Fibroblast of skin of back (primary cell): Measurements from ENCODE around the gene SIX4.

ENCODE experiments used
- DNase-seq: peaks from one replicate; pipeline ENCODE4 v3.0.0-alpha.2; 2013

Gene SIX4

GRCh38 chr14:60721326-60722106 lies 2.6 kb downstream of the SIX4 start:
- peak; percentile 69 for DNase-seq

GRCh38 chr14:60720962-60721325 lies 3.2 kb downstream of the SIX4 start:
- DNase-seq: peak; percentile 2

- peak; percentile 12 for DNase-seq
Measured at GRCh38 chr14:60720391-60720790, 3.8 kb downstream of the SIX4 start.

- no peak for DNase-seq
Measured at GRCh38 chr14:60713513-60713912, 10.6 kb downstream of the SIX4 start.

- DNase-seq: no peak
Measured at GRCh38 chr14:60710494-60710893, 13.7 kb downstream of the SIX4 start.

GRCh38 chr14:60707858-60708257 lies 16.3 kb downstream of the SIX4 start:
- DNase-seq: no peak

GRCh38 chr14:60705100-60705499 lies 19.1 kb downstream of the SIX4 start:
- DNase-seq: no peak

GRCh38 chr14:60700598-60700997 lies 23.6 kb downstream of the SIX4 start:
- DNase-seq: no peak

- DNase-seq: no peak
Measured at GRCh38 chr14:60695327-60695726, 28.8 kb downstream of the SIX4 start.

- DNase-seq: no peak
Measured at GRCh38 chr14:60691383-60692113, 32.6 kb downstream of the SIX4 start.

- no peak for DNase-seq
Measured at GRCh38 chr14:60686865-60687264, 37.3 kb downstream of the SIX4 start.

- DNase-seq: peak; percentile 65
Measured at GRCh38 chr14:60684203-60684602, 39.9 kb downstream of the SIX4 start.

- DNase-seq: no peak
Measured at GRCh38 chr14:60681271-60681670, 42.9 kb downstream of the SIX4 start.

- DNase-seq: no peak
Measured at GRCh38 chr14:60680511-60680910, 43.6 kb downstream of the SIX4 start.

GRCh38 chr14:60679566-60680258 lies 44.4 kb downstream of the SIX4 start:
- no peak for DNase-seq

GRCh38 chr14:60677701-60678100 lies 46.5 kb downstream of the SIX4 start:
- no peak for DNase-seq

- DNase-seq: peak; percentile 36
Measured at GRCh38 chr14:60670989-60671388, 53.2 kb downstream of the SIX4 start.

GRCh38 chr14:60668431-60669112 lies 55.6 kb downstream of the SIX4 start:
- DNase-seq: no peak

GRCh38 chr14:60665177-60665550 lies 59.0 kb downstream of the SIX4 start:
- DNase-seq: no peak

GRCh38 chr14:60662982-60663381 lies 61.2 kb downstream of the SIX4 start:
- no peak for DNase-seq

GRCh38 chr14:60661721-60662120 lies 62.4 kb downstream of the SIX4 start:
- no peak for DNase-seq
